GM18511 (cell line): ENCODE data around the gene CCDC187.
A peak's percentile ranks its signal among the peaks of the same experiment; 100 is the strongest.
"Not testable (repeated sequence)": the region's sequence is repeated elsewhere in the genome, so short reads cannot be mapped to it uniquely, and the experiment has no call there.

Experiments
- ATAC-seq: cut with Tn5 transposase; IDR thresholded peaks from one replicate; pipeline ENCODE4 v1.9.1; 2021; ENCODE audit warnings: mild to moderate bottlenecking, moderate library complexity; ENCODE audit not compliant: unreplicated experiment

CCDC187 gene

GRCh38 chr9:136273244-136273865 is 30.5 kb downstream of the CCDC187 start:
- ATAC-seq, result no peak

- no peak for ATAC-seq
These were observed 33.7 kb downstream of the CCDC187 start for GRCh38 chr9:136270173-136270705.

GRCh38 chr9:136268735-136269134 is 35.2 kb downstream of the CCDC187 start:
- no peak for ATAC-seq

- ATAC-seq, result no peak
These were observed 35.6 kb downstream of the CCDC187 start for GRCh38 chr9:136268318-136268717.

DNA sequence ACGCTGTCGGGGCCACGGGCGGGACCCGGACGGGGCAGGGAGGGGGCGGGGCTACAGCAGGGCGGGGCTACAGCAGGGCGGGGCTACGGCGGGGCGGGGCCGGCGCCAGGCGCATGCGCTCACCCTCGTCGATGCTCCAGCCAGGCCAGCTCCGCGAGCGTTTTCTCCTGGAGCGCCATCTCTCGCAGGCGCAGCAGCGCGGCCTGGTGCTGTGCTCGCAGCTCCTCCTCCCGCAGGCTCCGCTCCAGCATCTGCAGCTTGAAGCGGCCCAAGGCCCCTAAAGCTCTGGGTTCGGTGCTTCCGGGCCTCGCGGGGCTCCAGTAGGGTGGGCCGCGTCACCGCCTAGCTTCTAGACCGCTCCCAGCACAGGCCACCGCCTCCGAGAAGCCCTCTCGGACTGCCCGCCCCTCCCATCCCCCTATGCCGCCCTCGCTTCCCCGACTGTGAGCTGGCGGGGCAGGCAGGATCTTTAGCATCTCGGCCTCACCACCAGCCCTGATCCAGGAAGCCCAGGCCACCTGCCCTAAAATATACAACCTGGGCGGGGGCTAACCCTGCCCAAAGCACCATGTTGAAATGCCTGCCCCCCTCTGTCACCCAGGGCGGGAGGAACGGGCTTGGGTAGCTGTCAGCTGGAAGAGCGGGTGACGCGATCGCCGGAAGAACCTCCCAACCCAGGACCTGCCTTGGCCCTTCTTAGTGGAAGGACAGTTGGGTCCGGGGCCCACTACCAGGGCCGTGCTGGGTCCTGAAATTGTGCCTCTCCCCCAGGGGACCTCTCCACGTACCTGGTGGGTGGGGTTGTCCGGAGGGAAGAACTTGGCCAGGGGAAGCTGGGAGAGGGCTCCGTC is 36.4 kb downstream of the CCDC187 start:
- ATAC-seq, result peak; percentile 68

- not testable (repeated sequence) for ATAC-seq
These were observed 37.3 kb downstream of the CCDC187 start for GRCh38 chr9:136266641-136267040.

GRCh38 chr9:136265561-136266355 is 38.1 kb downstream of the CCDC187 start:
- ATAC-seq, result no peak

- ATAC-seq, result no peak
These were observed 39.2 kb downstream of the CCDC187 start for GRCh38 chr9:136264441-136265405.

GRCh38 chr9:136264031-136264430 is 39.9 kb downstream of the CCDC187 start:
- ATAC-seq, result no peak

GRCh38 chr9:136262671-136263178 is 41.2 kb downstream of the CCDC187 start:
- ATAC-seq, result no peak

DNA sequence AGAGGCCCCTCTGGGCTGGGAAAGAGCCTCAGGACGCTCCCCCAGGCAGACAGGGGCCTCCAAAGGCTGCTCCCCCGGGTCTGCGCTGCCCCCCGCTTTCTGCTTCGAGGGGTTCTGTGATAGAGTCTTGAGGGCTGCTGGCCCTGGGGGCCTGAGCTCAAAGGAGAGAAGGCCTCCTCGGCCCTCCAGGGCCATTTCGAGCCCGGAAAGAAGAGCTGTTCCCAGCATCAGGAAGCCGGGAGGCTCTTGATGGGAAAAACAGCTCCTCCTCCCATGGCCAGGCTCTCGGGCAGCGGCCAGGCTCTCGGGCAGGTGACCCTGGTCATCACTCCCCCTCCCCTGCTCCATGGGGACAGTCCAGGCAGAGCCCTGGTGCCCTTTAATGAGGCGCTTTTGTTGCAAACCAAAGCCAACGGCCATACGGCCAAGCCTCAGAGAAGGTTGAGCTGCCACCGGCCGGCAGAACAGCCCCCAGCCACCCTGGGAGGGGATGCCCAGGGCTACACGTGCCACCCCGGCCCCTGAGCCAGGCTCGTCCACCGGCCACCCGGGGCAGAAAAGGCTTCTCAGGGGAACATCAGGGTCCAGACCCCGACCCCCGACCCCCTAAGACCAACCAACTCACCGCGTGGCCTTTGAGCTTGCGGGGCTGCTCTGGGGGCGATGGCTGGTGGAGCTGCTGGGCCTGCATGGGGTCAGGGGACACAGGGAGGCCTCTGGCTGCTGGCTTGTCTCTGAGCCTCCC is 42.0 kb downstream of the CCDC187 start:
- ATAC-seq, result no peak

GRCh38 chr9:136260936-136261472 is 42.9 kb downstream of the CCDC187 start:
- ATAC-seq, result no peak

- no peak for ATAC-seq
These were observed 43.4 kb downstream of the CCDC187 start for GRCh38 chr9:136260521-136260920.

DNA sequence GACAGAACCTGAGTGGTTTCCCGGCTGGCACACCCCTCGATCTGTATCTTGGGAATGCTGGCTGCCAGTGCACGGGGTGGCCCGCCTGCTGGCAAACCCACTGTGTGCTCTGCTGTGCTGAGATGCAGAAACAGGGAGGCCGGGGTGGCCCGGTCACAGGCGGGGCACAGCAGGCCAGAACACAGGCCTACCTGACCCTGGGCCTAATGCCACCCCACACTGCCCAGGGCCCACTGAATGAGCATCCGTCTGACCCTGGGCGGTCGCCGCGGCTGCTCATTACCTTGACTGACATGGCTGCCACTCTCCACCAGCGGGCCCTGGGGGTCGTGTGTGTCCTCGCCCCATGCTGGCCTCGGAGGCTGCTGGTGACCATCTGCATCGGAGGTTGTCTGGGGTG is 44.1 kb downstream of the CCDC187 start:
- ATAC-seq, result no peak

DNA sequence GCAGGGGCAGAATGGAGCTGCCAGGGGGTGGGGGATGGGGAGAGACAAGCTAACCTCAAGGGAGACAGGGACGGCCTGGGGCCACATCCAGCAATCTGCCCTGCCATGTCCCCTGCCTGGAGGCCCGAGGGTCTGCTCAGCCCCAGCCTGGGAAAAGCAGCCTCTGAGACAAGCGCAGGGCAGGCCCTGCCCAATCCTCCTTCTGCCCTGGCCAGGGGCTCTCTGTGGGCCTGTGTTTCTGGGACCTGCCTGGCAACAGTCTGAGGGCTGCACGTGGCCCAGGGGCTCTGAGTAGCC is 44.4 kb downstream of the CCDC187 start:
- ATAC-seq, result no peak

- ATAC-seq, result no peak
These were observed 44.9 kb downstream of the CCDC187 start for GRCh38 chr9:136258786-136259516.

DNA sequence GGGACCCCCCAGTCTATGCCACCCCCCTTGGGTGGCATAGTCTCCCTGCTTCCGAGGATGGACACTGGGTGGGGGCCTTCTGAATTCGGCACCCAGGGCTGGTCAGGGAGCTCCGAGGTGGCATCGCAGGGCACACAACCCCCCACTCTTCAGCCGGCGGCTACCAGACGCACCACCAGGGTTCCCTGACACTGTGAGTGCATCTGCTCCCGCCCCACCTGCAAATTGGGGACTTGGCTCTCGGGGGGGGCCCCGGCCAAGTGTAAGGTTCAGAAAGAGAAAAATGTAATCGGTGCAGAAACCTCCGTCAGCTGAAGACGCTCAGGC is 45.6 kb downstream of the CCDC187 start:
- no peak for ATAC-seq

- no peak for ATAC-seq
These were observed 46.3 kb downstream of the CCDC187 start for GRCh38 chr9:136257381-136258298.
